Raji (cell line): ENCODE data around the gene SCAMP5.

Experiments
- POLR2A ChIP-seq: IDR thresholded peaks from 2 replicates; pipeline ENCODE4 v1.6.1; 2011; ENCODE audit warnings: low read depth, low read length, control low read depth; ENCODE audit not compliant: insufficient read depth

Gene SCAMP5

GRCh38 chr15:74961616-74962015 is 33.7 kb upstream of the SCAMP5 start:
- no peak for TF ChIP-seq POLR2A

GRCh38 chr15:74962219-74962618 is 33.1 kb upstream of the SCAMP5 start:
- no peak for TF ChIP-seq POLR2A

- no peak for TF ChIP-seq POLR2A
Observed at GRCh38 chr15:74962671-74963070, 32.7 kb upstream of the SCAMP5 start.

GRCh38 chr15:74963213-74963612 is 32.1 kb upstream of the SCAMP5 start:
- TF ChIP-seq POLR2A = no peak

GRCh38 chr15:74964794-74965193 is 30.6 kb upstream of the SCAMP5 start:
- TF ChIP-seq POLR2A = no peak

GRCh38 chr15:74967670-74968069 is 27.7 kb upstream of the SCAMP5 start:
- no peak for TF ChIP-seq POLR2A

GRCh38 chr15:74976159-74976558 is 19.2 kb upstream of the SCAMP5 start:
- no peak for TF ChIP-seq POLR2A

- no peak for TF ChIP-seq POLR2A
Observed at GRCh38 chr15:74977599-74977998, 17.8 kb upstream of the SCAMP5 start.

- no peak for TF ChIP-seq POLR2A
Observed at GRCh38 chr15:74978077-74978476, 17.3 kb upstream of the SCAMP5 start.

GRCh38 chr15:74978503-74978902 is 16.9 kb upstream of the SCAMP5 start:
- no peak for TF ChIP-seq POLR2A

GRCh38 chr15:74982183-74982582 is 13.2 kb upstream of the SCAMP5 start:
- TF ChIP-seq POLR2A = no peak

GRCh38 chr15:74983725-74984231 is 11.6 kb upstream of the SCAMP5 start:
- no peak for TF ChIP-seq POLR2A

- no peak for TF ChIP-seq POLR2A
Observed at GRCh38 chr15:74988007-74988800, 7.2 kb upstream of the SCAMP5 start.

- TF ChIP-seq POLR2A = no peak
Observed at GRCh38 chr15:74989527-74989926, 5.8 kb upstream of the SCAMP5 start.

- no peak for TF ChIP-seq POLR2A
Observed at GRCh38 chr15:74992619-74993018, 2.7 kb upstream of the SCAMP5 start.

- TF ChIP-seq POLR2A = no peak
Observed at GRCh38 chr15:74994236-74994635, 1.1 kb upstream of the SCAMP5 start.

- TF ChIP-seq POLR2A = no peak
Observed at GRCh38 chr15:74994685-74995084, 678 bp upstream of the SCAMP5 start.
